ENCODE measurements around the gene SMG9.

The SMG9 gene

GRCh38 chr19:43694553-43694952 is 60.2 kb downstream of the SMG9 start:
- Histone ChIP-seq H3K4me3 (ENCODE audit: insufficient read depth, low read depth, low read length, poor library complexity, severe bottlenecking) (no peak overlapping the region), H3K27me3 (replicated peaks; ENCODE audit: control insufficient read depth, insufficient read depth, low read length, poor library complexity, severe bottlenecking) (no peaks in the 10 kb centered on the region), H3K9me3 (ENCODE audit: control insufficient read depth, low read length) (peaks cover 17% of the 10 kb centered on the region), H3K36me3 (ENCODE audit: control insufficient read depth, insufficient read depth, low read length) (no peaks in the 10 kb centered on the region), H3K27ac (ENCODE audit: insufficient read depth, low read length, poor library complexity, severe bottlenecking) (no peak overlapping the region), H3K4me1 (ENCODE audit: control insufficient read depth, insufficient read depth, low read length, poor library complexity, severe bottlenecking) (no peaks in the 10 kb centered on the region)
- no peak for DNase-seq

GRCh38 chr19:43692877-43693276 is 61.9 kb downstream of the SMG9 start:
- H3K27ac ChIP-seq (ENCODE audit: insufficient read depth, low read length, poor library complexity, severe bottlenecking): no peak overlapping the region
- peaks cover 17% of the 10 kb centered on the region for H3K9me3 ChIP-seq (ENCODE audit: control insufficient read depth, low read length)
- H3K27me3 ChIP-seq (replicated peaks; ENCODE audit: control insufficient read depth, insufficient read depth, low read length, poor library complexity, severe bottlenecking): no peaks in the 10 kb centered on the region
- no peak for DNase-seq
- H3K4me3 ChIP-seq (ENCODE audit: insufficient read depth, low read depth, low read length, poor library complexity, severe bottlenecking): no peak overlapping the region
- no peaks in the 10 kb centered on the region for H3K36me3 ChIP-seq (ENCODE audit: control insufficient read depth, insufficient read depth, low read length)
- no peaks in the 10 kb centered on the region for H3K4me1 ChIP-seq (ENCODE audit: control insufficient read depth, insufficient read depth, low read length, poor library complexity, severe bottlenecking)

- H3K4me1 ChIP-seq (ENCODE audit: control insufficient read depth, insufficient read depth, low read length, poor library complexity, severe bottlenecking): no peaks in the 10 kb centered on the region
- no peak for DNase-seq
Observed at GRCh38 chr19:43692385-43692784, 62.4 kb downstream of the SMG9 start.

GRCh38 chr19:43691755-43692154 is 63.0 kb downstream of the SMG9 start:
- no peak overlapping the region for H3K4me3 ChIP-seq (ENCODE audit: insufficient read depth, low read depth, low read length, poor library complexity, severe bottlenecking)
- no peaks in the 10 kb centered on the region for H3K36me3 ChIP-seq (ENCODE audit: control insufficient read depth, insufficient read depth, low read length)
- no peak for DNase-seq
- H3K27ac ChIP-seq (ENCODE audit: insufficient read depth, low read length, poor library complexity, severe bottlenecking): no peak overlapping the region
- no peaks in the 10 kb centered on the region for H3K4me1 ChIP-seq (ENCODE audit: control insufficient read depth, insufficient read depth, low read length, poor library complexity, severe bottlenecking)
- peaks cover 17% of the 10 kb centered on the region for H3K9me3 ChIP-seq (ENCODE audit: control insufficient read depth, low read length)
- no peaks in the 10 kb centered on the region for H3K27me3 ChIP-seq (replicated peaks; ENCODE audit: control insufficient read depth, insufficient read depth, low read length, poor library complexity, severe bottlenecking)

More at GRCh38 chr19:43692385-43692784, 62.4 kb downstream of the SMG9 start:
- Histone ChIP-seq H3K4me3 (ENCODE audit: insufficient read depth, low read depth, low read length, poor library complexity, severe bottlenecking) (no peak overlapping the region), H3K36me3 (ENCODE audit: control insufficient read depth, insufficient read depth, low read length) (no peaks in the 10 kb centered on the region), H3K27ac (ENCODE audit: insufficient read depth, low read length, poor library complexity, severe bottlenecking) (no peak overlapping the region), H3K9me3 (ENCODE audit: control insufficient read depth, low read length) (peaks cover 17% of the 10 kb centered on the region), H3K27me3 (replicated peaks; ENCODE audit: control insufficient read depth, insufficient read depth, low read length, poor library complexity, severe bottlenecking) (no peaks in the 10 kb centered on the region)

- Histone ChIP-seq H3K36me3 (ENCODE audit: control insufficient read depth, insufficient read depth, low read length) (no peaks in the 10 kb centered on the region), H3K4me1 (ENCODE audit: control insufficient read depth, insufficient read depth, low read length, poor library complexity, severe bottlenecking) (no peaks in the 10 kb centered on the region), H3K9me3 (ENCODE audit: control insufficient read depth, low read length) (peaks cover 12% of the 10 kb centered on the region), H3K27me3 (replicated peaks; ENCODE audit: control insufficient read depth, insufficient read depth, low read length, poor library complexity, severe bottlenecking) (no peaks in the 10 kb centered on the region), H3K4me3 (ENCODE audit: insufficient read depth, low read depth, low read length, poor library complexity, severe bottlenecking) (no peak overlapping the region), H3K27ac (ENCODE audit: insufficient read depth, low read length, poor library complexity, severe bottlenecking) (no peak overlapping the region)
- no peak for DNase-seq
Observed at GRCh38 chr19:43690890-43691289, 63.9 kb downstream of the SMG9 start.

GRCh38 chr19:43690444-43690843 is 64.3 kb downstream of the SMG9 start:
- no peak overlapping the region for H3K27ac ChIP-seq (ENCODE audit: insufficient read depth, low read length, poor library complexity, severe bottlenecking)
- no peaks in the 10 kb centered on the region for H3K4me1 ChIP-seq (ENCODE audit: control insufficient read depth, insufficient read depth, low read length, poor library complexity, severe bottlenecking)
- no peak for DNase-seq
- H3K4me3 ChIP-seq (ENCODE audit: insufficient read depth, low read depth, low read length, poor library complexity, severe bottlenecking): no peak overlapping the region
- H3K9me3 ChIP-seq (ENCODE audit: control insufficient read depth, low read length): peaks cover 12% of the 10 kb centered on the region
- H3K36me3 ChIP-seq (ENCODE audit: control insufficient read depth, insufficient read depth, low read length): no peaks in the 10 kb centered on the region
- H3K27me3 ChIP-seq (replicated peaks; ENCODE audit: control insufficient read depth, insufficient read depth, low read length, poor library complexity, severe bottlenecking): no peaks in the 10 kb centered on the region

- Histone ChIP-seq H3K27ac (ENCODE audit: insufficient read depth, low read length, poor library complexity, severe bottlenecking) (no peak overlapping the region), H3K4me1 (ENCODE audit: control insufficient read depth, insufficient read depth, low read length, poor library complexity, severe bottlenecking) (no peaks in the 10 kb centered on the region), H3K4me3 (ENCODE audit: insufficient read depth, low read depth, low read length, poor library complexity, severe bottlenecking) (no peak overlapping the region), H3K9me3 (ENCODE audit: control insufficient read depth, low read length) (peaks cover 12% of the 10 kb centered on the region), H3K27me3 (replicated peaks; ENCODE audit: control insufficient read depth, insufficient read depth, low read length, poor library complexity, severe bottlenecking) (no peaks in the 10 kb centered on the region), H3K36me3 (ENCODE audit: control insufficient read depth, insufficient read depth, low read length) (no peaks in the 10 kb centered on the region)
- DNase-seq: no peak
Observed at GRCh38 chr19:43688059-43688701, 66.6 kb downstream of the SMG9 start.

GRCh38 chr19:43687660-43687997 is 67.1 kb downstream of the SMG9 start:
- no peaks in the 10 kb centered on the region for H3K27me3 ChIP-seq (replicated peaks; ENCODE audit: control insufficient read depth, insufficient read depth, low read length, poor library complexity, severe bottlenecking)
- DNase-seq: no peak

GRCh38 chr19:43684326-43684725 is 70.4 kb downstream of the SMG9 start:
- Histone ChIP-seq H3K36me3 (ENCODE audit: control insufficient read depth, insufficient read depth, low read length) (no peaks in the 10 kb centered on the region), H3K4me1 (ENCODE audit: control insufficient read depth, insufficient read depth, low read length, poor library complexity, severe bottlenecking) (no peaks in the 10 kb centered on the region), H3K4me3 (ENCODE audit: insufficient read depth, low read depth, low read length, poor library complexity, severe bottlenecking) (no peak overlapping the region), H3K27ac (ENCODE audit: insufficient read depth, low read length, poor library complexity, severe bottlenecking) (no peak overlapping the region), H3K9me3 (ENCODE audit: control insufficient read depth, low read length) (no peaks in the 10 kb centered on the region), H3K27me3 (replicated peaks; ENCODE audit: control insufficient read depth, insufficient read depth, low read length, poor library complexity, severe bottlenecking) (no peaks in the 10 kb centered on the region)
- no peak for DNase-seq

More at GRCh38 chr19:43687660-43687997, 67.1 kb downstream of the SMG9 start:
- Histone ChIP-seq H3K9me3 (ENCODE audit: control insufficient read depth, low read length) (peaks cover 8% of the 10 kb centered on the region), H3K27ac (ENCODE audit: insufficient read depth, low read length, poor library complexity, severe bottlenecking) (no peak overlapping the region), H3K36me3 (ENCODE audit: control insufficient read depth, insufficient read depth, low read length) (no peaks in the 10 kb centered on the region), H3K4me3 (ENCODE audit: insufficient read depth, low read depth, low read length, poor library complexity, severe bottlenecking) (no peak overlapping the region), H3K4me1 (ENCODE audit: control insufficient read depth, insufficient read depth, low read length, poor library complexity, severe bottlenecking) (no peaks in the 10 kb centered on the region)

- no peaks in the 10 kb centered on the region for H3K9me3 ChIP-seq (ENCODE audit: control insufficient read depth, low read length)
- H3K4me1 ChIP-seq (ENCODE audit: control insufficient read depth, insufficient read depth, low read length, poor library complexity, severe bottlenecking): no peaks in the 10 kb centered on the region
- H3K27me3 ChIP-seq (replicated peaks; ENCODE audit: control insufficient read depth, insufficient read depth, low read length, poor library complexity, severe bottlenecking): no peaks in the 10 kb centered on the region
- H3K27ac ChIP-seq (ENCODE audit: insufficient read depth, low read length, poor library complexity, severe bottlenecking): no peak overlapping the region
- no peak overlapping the region for H3K4me3 ChIP-seq (ENCODE audit: insufficient read depth, low read depth, low read length, poor library complexity, severe bottlenecking)
- DNase-seq: no peak
- H3K36me3 ChIP-seq (ENCODE audit: control insufficient read depth, insufficient read depth, low read length): no peaks in the 10 kb centered on the region
Observed at GRCh38 chr19:43683905-43684304, 70.9 kb downstream of the SMG9 start.
